HG03378 (cell line): Measurements from ENCODE around the gene LMCD1.

ENCODE experiments used
- ATAC-seq: cut with Tn5 transposase; IDR thresholded peaks from one replicate; pipeline ENCODE4 v1.9.1; 2021; ENCODE audit warnings: mild to moderate bottlenecking, moderate library complexity; ENCODE audit not compliant: unreplicated experiment

LMCD1 gene

DNA sequence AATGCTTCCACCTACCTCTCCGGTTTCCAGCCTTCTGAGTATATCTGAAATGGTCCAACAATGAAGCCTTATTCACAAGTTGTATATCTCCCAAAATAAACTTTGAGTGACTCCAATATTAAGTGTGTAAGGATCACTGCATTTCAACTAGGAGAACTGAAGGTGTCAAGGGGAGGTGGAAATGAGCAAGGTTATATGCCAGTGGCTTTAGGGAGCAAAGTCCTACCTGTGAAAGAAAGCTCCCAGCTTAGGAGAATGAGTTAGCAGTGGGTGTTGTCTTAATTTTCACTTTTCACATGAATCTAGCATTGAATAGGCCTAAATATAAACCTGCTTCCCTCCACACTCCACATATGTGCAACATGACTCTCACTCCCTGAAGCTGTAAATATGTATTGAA lies 29.0 kb downstream of the LMCD1 start:
- ATAC-seq, result no peak

DNA sequence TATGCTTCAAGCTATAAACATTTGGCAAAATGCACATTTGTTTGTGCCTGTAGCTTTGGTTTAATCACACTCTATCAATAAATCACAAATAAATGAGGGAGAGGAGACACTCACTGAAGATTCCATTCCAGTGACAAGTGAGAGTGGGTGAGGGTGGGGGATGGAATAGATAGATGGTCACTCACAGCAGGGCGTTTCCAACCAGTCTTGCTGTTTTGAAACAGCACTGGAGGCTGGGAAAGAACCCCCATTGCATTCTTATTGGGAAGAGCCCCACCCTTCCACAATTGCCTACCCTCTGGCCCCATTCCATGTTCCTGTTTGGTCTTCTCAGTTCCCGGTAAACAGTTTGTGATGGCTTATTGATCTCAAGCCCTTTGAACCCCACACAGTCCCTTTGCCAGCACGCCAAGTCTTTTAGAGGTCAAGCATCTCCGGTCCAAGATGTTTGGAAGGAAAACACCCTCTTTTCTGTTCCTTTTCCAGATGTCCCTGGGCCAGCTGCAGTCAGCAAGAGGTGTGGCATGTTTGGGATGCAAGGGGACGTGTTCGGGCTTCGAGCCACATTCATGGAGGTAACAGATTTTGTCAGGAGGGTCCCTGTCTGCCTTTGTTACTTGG lies 30.7 kb downstream of the LMCD1 start:
- no peak for ATAC-seq

DNA sequence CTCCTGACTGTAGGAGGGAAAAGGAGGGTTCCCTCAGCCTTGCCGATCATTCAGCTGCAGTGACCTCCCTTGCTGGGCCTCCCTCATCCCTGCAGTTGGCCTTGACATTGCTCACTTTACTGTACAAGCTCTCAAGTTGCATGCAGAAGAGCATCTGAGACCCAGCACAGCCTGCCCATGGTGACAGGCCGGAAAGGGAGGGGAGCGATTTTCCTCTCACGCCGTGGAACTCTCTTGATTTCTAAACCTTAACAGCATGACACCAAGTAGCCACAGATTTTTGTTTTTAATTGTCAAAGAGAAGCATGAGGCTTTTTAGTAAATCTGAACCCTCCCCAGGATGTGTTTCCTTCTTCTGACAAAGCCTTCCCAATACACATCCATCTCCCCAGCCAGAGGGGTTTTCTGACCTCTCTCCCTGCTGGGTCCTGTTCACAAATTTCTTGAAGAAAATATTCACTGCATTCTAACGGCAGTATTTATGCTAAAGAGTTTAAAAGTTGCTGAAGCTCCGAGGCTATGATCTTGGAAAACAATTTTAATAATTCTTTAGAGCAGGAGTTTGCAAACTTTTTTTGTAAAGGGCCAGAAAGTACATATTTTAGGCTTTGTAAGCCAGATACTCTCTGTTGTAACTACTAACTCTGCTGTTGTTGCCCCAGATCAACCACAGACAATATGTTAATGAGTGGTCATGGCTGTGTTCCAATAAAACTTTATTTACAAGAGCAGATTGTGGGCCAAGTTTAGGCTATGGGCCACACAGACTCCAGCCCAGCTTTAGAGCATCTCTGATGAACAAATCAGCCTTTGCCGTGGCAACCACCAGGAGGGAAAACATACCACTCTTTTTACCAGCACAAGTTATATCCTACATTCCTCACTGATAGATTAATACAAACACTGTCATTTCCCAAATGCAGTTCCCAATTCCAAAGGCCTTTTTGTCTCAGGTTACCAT lies 34.8 kb downstream of the LMCD1 start:
- no peak for ATAC-seq

DNA sequence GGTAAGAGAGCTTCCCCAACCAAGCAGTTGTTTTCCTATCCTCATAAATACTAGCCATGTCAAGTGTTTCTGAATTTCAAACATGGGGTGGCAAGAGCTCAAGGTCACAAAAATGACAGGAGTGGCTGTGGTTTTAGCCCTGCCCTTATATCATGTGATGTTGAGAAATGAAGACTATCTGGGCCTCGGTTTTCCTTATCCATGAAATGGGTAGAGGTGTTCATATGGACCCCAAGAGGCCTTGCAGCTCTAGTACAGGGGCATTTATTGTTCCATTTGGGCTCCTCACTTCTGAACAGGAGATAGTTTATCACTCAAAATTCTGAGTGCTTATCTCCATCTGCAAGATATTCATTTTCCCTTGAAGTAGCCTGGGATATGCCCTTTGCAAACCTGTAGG lies 35.8 kb downstream of the LMCD1 start:
- no peak for ATAC-seq

DNA sequence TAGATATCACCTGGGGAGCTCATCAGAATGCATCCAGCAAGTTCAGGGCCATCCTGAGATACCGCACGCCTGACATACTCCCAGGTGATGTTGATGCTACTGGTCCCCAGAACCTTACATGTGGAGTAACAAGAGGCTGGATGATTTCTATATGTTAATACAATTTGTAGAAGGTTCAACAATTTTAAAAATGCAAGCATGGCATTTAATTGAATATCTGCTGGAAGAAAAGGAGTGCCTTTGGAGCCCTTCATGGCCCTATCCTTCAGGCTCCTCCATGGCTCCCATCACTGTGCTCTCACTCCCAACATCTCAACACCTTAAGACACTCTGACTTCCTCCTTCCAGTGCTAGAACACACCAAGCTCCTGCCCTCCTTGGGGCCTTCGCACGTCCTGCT lies 36.6 kb downstream of the LMCD1 start:
- no peak for ATAC-seq

DNA sequence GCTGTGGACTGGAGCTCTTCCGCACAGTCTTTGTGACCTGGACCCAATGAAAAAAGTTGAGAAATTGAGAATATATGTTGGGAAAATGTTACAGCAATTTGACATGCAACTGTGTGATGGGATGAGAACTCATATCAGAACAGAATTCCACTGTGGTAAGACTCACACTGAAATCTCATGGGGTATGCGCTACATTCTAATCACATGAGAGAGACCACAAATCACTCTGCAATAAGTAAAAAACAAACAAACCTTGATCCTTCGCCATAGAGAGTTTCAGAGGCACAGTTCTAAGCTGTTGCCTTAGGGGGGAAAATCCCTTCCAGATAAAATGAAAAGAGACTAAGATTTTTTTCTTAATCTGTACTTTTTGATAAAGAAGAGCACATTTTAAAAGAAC lies 37.3 kb downstream of the LMCD1 start:
- no peak for ATAC-seq

DNA sequence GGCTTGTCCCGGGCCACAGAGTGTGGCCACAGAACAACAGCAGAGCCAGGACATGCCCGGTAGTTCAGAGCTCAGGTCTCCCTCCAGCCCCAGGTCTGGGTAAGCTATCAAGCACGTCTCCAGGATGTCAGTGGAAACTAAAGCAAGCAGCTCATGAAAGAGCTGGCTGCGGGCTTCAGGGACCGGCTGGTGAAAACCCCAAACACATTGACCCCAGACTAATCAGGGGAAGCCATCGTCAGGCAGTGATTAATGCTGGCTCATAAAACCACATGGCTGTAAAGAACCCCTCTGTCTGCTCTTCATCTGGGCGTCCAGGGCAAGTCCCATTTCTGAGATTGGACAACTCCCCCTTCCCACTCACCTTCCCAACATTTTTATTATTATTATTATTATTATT lies 37.8 kb downstream of the LMCD1 start:
- ATAC-seq, result no peak

DNA sequence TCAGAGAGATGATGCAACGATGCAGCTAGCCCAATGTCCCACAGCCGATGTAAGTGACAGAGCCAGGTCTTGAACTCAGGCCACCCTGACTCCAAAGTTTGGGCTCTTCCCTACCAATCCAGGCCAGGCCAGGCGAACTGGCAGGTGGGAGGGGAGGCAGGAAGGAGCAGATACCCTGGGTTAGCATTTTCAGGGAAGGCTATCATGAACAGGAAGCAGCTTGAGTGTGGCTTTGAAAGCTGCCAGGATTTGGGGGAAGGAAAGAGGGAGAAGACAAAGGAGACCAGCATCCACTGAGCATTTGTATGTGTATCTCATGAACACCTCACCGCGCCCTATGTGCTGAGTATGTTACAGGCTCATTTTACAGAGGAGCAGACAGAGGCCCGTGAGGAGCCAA lies 38.8 kb downstream of the LMCD1 start:
- ATAC-seq, result no peak

DNA sequence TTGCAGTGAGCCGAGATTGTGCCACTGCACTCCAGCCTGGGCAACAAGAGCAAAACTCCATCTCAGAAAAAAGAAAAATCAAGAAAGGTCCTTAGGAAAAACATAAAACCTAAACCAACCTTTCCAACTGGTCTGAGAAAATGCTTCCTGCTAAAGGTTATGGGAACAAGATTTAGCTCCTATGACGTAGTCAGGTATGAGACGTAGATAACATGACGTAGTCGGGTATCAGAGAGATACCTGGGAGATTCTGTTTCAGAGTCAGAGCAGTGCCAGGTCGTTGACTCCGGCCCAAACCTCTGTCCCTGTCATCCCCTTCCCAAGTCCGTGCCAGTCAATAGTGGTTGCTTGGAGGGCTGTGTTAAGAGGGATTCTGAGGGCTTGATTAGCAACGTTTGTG lies 39.9 kb downstream of the LMCD1 start:
- ATAC-seq, result no peak

DNA sequence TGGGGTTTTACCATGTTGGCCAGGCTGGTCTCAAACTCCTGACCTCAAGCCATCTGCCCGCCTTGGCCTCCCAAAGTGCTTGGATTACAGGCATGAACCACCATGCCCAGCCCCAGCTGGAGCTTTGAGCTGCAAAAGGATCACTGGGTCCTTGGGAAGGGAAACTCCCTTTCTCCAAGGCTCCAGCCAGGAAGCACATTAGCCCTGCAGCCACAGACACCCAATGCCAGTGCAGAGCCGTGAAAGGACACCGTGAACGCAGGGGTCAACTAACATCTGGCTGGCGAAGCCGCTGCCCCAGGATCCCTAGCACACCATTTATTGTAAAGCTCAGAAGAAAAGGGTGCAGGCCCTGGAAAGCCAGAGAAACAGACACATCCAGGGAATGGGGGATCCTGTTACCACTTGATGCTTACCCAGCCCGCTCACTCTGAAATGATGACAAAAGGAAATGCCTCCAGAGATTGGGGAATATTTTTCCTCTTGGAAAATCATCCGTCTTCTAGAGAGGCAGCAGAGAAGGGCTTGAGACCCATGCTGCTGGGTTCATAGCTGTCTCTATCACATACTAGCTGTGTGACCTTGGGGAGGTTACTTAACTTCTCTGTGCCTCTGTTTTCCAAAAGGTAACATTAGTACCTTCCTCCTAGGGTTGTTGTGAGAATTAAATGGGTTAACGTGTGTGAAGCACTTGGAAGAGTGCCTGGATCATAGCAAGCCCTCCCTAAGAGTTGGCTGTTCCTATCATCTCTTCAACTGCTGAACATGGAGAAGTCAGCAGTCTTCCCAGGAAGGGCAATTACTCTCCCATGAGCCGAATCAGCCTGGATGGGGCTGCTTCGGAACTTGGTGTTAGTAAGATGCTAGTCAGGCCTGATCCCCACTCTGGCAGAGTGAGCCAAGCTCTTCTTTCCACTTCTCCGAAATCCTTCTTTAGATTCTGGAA lies 40.8 kb downstream of the LMCD1 start:
- ATAC-seq, result no peak

DNA sequence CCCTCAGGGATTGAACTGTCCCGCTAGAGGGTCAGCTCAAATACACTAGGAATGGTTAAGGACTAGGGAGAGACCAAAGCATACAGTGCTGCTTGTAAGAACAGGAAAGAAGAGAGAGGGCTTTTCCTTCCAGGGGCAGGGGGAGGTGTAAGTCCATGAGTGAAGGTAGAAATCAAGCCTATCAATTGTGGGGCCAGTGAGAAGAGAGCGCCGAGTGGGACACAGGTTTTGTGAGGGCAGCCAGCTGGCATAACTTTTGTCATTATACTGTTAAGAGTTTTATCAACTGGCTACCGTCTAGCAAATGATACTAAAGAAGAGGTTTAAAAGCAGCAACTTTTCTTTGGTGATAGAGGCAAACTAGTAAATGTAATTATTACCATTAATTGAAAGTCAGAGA lies 45.0 kb downstream of the LMCD1 start:
- ATAC-seq, result no peak

DNA sequence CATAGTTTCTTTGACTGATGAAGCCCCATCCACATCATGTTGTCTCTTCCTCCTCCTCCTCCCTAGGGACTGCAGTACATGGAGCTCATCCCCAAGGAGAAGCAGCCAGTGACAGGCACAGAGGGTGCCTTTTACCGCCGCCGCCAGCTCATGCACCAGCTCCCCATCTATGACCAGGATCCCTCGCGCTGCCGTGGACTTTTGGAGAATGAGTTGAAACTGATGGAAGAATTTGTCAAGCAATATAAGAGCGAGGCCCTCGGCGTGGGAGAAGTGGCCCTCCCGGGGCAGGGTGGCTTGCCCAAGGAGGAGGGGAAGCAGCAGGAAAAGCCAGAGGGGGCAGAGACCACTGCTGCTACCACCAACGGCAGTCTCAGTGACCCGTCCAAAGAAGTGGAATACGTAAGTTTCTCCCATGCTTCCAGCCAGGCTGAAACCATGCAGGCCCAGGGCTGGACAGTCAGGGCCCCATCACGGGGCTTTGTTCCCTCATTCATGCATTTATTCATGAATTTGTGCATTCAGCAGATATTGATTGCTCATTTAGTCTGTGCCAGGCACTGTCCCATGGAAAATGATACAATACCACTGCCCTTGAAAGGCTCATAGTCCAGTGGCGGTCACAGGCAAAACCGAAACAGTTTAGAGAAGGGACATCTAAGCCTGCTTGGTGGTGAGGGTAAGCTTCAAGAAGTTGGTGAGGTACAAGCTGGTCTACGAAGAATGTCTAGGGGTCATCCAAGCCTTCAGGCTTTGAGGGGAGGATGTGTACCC lies 47.1 kb downstream of the LMCD1 start:
- no peak for ATAC-seq

DNA sequence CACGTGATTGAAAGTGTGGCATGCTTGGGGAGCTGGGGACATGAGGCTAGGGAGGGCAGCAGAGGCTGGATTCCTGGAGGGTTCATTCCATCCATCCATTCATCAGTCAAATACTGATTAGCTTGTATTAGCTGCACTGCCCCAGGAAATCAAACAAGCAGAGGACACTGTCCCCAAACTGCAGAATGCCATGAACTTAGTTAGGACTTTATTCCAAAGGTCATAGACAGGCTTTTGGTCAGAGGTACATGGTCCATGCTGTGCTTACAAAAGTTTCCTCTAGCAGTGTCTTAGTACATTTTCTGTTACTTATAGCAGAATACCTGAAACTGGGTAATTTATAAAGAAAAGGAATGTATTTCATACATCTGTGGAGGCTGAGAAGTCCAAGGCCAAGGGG lies 47.7 kb downstream of the LMCD1 start:
- ATAC-seq, result no peak

DNA sequence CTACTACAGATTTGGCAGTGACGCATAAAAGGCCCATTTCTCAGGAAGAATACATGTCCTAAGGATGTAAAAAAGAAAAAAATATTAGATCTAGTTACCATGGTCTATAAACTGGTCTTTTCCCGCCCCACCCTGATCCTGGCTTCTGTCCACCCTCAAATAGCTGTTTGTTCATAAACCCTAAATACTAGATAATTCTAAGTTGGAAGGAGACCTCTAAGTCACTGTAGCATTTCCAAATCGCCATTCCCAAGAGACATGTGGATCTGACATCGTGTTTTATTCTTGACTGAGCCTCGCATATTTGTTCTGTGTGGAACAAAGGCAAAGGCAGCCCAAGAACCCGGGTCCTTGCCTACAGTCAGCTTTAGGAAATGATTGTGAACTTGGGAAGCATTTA lies 49.0 kb downstream of the LMCD1 start:
- no peak for ATAC-seq

DNA sequence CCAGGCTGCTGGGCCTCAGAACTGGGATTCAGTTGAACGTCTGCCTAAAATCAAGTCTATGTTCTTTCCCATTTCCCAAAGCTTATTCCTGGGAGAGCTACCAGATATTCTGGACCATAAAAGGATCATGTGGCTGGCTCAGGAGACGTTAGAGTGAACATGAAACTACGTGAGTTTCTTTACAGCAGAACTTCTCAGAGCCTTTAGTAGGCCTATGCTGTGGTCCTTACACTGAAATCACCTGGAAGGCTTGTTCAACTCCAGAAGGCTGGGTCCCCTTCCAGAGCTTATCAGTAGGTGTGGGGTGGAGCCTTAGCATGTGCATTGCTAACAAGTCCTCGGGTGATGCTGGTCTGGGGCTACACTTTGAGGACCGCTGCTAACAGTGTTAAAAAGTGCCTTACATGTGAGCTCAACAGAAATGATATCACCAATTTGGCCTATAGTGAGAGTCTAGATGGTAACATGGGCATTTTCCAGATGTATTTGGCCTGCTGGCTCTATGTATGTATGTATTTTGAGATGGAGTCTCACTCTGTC lies 50.7 kb downstream of the LMCD1 start:
- no peak for ATAC-seq

DNA sequence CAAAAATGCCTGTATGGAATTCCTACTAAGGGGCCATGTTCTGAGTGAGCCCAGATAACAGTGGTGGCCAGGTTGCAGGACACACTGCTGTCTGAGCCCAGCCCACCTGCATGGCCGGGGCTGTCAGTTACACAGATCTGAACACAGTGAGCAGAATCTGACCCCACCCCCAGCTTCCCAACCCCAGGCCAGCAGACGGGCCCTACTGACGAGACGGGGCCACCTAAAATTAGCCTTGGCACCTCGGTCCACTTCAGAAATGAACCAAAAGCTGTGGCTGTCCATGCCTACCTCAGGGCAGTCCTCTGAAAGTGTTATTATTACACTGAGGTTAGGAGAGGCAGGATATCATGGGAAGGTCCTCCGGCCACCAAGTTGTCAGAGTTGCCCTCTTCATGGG lies 51.8 kb downstream of the LMCD1 start:
- ATAC-seq, result no peak

DNA sequence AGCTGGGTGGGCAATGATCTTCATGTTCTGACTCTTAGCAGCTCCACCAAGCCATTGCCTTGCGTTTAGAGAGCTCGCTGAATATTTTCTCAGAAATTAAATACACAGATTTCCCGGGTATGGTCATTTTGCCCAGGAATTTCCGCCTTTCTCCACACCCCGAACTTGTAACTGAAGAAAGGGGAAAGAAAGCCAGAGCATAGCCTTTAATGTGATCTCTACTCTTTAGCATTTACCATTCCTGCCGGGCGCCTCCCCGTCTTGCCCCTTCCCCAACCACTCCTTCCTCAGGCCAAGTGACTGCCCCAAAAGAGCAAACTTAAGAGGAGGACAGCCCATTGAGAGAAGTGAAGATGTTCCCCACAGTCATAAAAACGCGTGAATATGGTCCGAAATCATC lies 53.1 kb downstream of the LMCD1 start:
- ATAC-seq, result no peak

DNA sequence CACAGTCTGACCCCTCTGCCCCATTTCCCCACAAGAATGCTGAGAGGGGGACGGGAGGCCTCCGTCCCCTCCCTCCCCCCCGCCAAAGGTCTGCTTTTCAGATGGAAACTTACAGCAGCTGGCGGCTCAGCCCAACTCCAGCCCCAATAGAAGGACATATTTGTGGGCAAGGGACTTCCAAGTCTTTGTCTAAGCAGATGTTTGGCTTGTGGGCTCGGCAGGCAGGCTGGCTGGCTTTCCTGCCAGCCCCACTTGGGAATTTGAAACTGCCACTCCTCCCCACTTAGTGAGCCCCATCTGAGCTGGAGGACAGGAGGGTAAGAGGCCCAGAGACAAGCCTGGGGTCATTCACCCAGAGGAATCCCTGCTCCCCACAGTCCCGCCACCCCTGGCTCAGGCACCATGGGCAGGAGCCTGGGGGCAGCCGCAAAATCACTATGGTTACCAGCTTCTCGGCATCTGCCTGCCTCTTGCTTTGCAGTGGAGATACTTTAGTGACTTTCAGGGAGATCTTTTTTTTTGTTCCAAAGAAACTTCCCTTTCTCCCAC lies 53.6 kb downstream of the LMCD1 start:
- ATAC-seq, result no peak

DNA sequence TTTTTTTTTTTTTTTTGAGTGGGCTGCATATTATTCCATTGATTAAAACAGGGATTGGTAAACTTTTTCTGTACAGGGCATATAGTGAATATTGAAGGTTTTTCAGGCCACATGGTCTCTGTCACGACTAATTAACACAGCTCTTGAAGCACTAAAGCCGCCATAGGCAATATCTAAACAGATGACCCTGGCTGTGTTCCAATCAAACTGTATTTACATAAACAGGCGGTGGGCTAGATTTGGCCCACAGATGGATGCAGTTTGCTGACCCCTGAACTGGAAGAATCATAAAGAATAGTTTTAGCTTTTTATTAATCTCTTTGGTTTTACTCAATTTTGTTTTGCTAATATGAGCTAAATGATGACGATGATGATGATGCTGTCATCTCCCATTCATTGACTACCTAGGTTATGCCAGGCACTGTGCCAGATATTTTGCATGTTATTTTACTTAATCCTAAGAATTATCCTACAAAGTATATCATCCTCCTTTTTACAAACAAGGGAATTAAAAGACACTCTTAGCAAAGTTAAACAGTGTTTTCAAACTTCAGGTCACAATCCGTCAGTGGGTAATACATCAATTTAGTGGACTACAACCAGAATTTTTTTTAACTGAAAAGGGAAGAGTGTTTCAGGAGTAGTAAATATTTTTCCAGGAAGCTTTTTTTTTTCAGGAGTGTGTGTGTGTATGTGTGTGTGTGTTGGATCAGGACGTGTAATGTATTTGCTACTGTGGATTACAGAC lies 54.3 kb downstream of the LMCD1 start:
- ATAC-seq, result no peak
